Stimulated activated CD8-positive, alpha-beta memory T cell treated with anti-CD3 and anti-CD28 coated beads, Interleukin-15, amount 100 ng/mL, for 48 hours (primary cell): ENCODE measurements around the gene B3GLCT.

ENCODE experiments used
- DNase-seq, 2 donors: peaks; one replicate each; pipeline ENCODE4 v3.0.0-alpha.2; 2020; ENCODE audit warnings: low read depth in 2 of 2

The B3GLCT gene

GRCh38 chr13:31350560-31350959 is 150.8 kb downstream of the B3GLCT start:
- no peak for DNase-seq

- DNase-seq, result no peak
These were observed 151.6 kb downstream of the B3GLCT start for GRCh38 chr13:31351376-31351775.

- DNase-seq, result no peak
These were observed 152.7 kb downstream of the B3GLCT start for GRCh38 chr13:31352467-31352866.

- DNase-seq, result no peak
These were observed 155.2 kb downstream of the B3GLCT start for GRCh38 chr13:31355001-31355400.

- no peak for DNase-seq
These were observed 157.2 kb downstream of the B3GLCT start for GRCh38 chr13:31356991-31357390.

- no peak for DNase-seq
These were observed 157.8 kb downstream of the B3GLCT start for GRCh38 chr13:31357581-31357980.

- DNase-seq, result no peak
These were observed 161.9 kb downstream of the B3GLCT start for GRCh38 chr13:31361673-31362072.

GRCh38 chr13:31365630-31366029 is 165.9 kb downstream of the B3GLCT start:
- DNase-seq, result no peak

- no peak for DNase-seq
These were observed 167.6 kb downstream of the B3GLCT start for GRCh38 chr13:31367410-31367809.

- DNase-seq, result no peak
These were observed 169.4 kb downstream of the B3GLCT start for GRCh38 chr13:31369213-31369612.

- DNase-seq, result no peak
These were observed 172.7 kb downstream of the B3GLCT start for GRCh38 chr13:31372454-31372853.

- no peak for DNase-seq
These were observed 174.9 kb downstream of the B3GLCT start for GRCh38 chr13:31374682-31375081.

- DNase-seq, result no peak
These were observed 178.2 kb downstream of the B3GLCT start for GRCh38 chr13:31377946-31378345.

- no peak for DNase-seq
These were observed 180.9 kb downstream of the B3GLCT start for GRCh38 chr13:31380715-31381114.
